Transverse colon (tissue), 4 donors: Measurements from ENCODE around the gene USP6NL. TPM values are rescaled to one million over a fixed set of nuclear protein-coding genes. Genes with fewer than 3 reads are reported as not detected.

ENCODE experiments used
- DNase-seq: peaks from one replicate; pipeline ENCODE4 v3.0.0-alpha.2; 2019
- H3K27ac ChIP-seq, 4 donors: fragments of 200-600 bp; sonication (generic); 2 replicates each; pipeline ENCODE4 v1.5.1; 2016 to 2018; ENCODE audit warnings: inconsistent platforms in 4 of 4
- H3K27me3 ChIP-seq: fragments of 200-600 bp; sonication (generic); 2 replicates; pipeline ENCODE4 v1.5.1; 2017; ENCODE audit warnings: inconsistent platforms
- H3K36me3 ChIP-seq, 4 donors: fragments of 200-600 bp; sonication (generic); 2 replicates each; pipeline ENCODE4 v1.5.1; 2017 to 2019; ENCODE audit warnings: inconsistent platforms in 4 of 4
- H3K4me1 ChIP-seq, 4 donors: fragments of 200-600 bp; sonication (generic); 2 replicates each; pipeline ENCODE4 v1.5.1; 2017 to 2020; ENCODE audit warnings: inconsistent platforms in 4 of 4
- H3K4me3 ChIP-seq, 4 donors: fragments of 200-600 bp; sonication (generic); 1 replicate in 1 of 4; 2 replicates in 3 of 4; pipeline versions ENCODE4 v1.5.1 to v1.6.1; 2017 to 2019; ENCODE audit warnings: inconsistent platforms in 4 of 4
- H3K9me3 ChIP-seq, 2 donors: fragments of 200-600 bp; sonication (generic); 2 replicates each; pipeline ENCODE4 v1.5.1; 2017 to 2019; ENCODE audit warnings: inconsistent platforms in 2 of 2
- CTCF ChIP-seq, 5 experiments: fragments of 200-600 bp in 3 of 5; fragments of 450-650 bp in 2 of 5; sonication (generic) in 3 of 5; IDR thresholded peaks; 1 replicate in 2 of 5; 2 replicates in 3 of 5; pipeline ENCODE4 v1.5.1; 2016 to 2017; ENCODE audit warnings: antibody characterized with exemption in 5 of 5, inconsistent platforms in 3 of 5, mild to moderate bottlenecking in 2 of 5, moderate library complexity in 1 of 5
- EP300 ChIP-seq: sonication (generic); formaldehyde crosslinking; IDR thresholded peaks from one replicate; pipeline ENCODE4 v1.6.1; 2017; ENCODE audit warnings: antibody characterized with exemption, low read depth
- POLR2A ChIP-seq: fragments of 450-650 bp; IDR thresholded peaks from one replicate; pipeline ENCODE4 v1.6.1; 2016; ENCODE audit warnings: antibody characterized with exemption, mild to moderate bottlenecking, moderate library complexity
- POLR2AphosphoS5 ChIP-seq, 3 donors: sonication (generic); formaldehyde crosslinking; IDR thresholded peaks; one replicate each; pipeline ENCODE4 v1.6.1; 2016; ENCODE audit warnings: antibody characterized with exemption in 3 of 3
- WGBS, 2 donors: methylation state at CpG; one replicate each; pipeline ENCODE4 v1.1.5; 2018; ENCODE audit warnings: low coverage in 1 of 2; 5-methylcytosine and 5-hydroxymethylcytosine counted together
- in situ Hi-C, 4 donors: fragments of 200-750 bp; cut with MboI; loops; one replicate each; pipeline versions ENCODE4 v1.15.0 to v1.15.1; 2017; ENCODE audit warnings: low sequenced_read_pairs in 3 of 4, low pct_ligation_motif_present in 1 of 4, low pct_unique_long_range_greater_than_20kb in 1 of 4
- intact Hi-C: fragments of 100-400 bp; cut with DNase I; formaldehyde crosslinking; loops from one replicate; pipeline ENCODE4 v1.15.1; 2023; ENCODE audit warnings: low total_unique reads
- total RNA-seq, 4 donors: library from RNA; depleted of rRNA; stranded (reverse); fragments of >200 nt; gene quantifications; one replicate each; pipeline ENCODE4 v1.1.0, GENCODE V29; 2016

USP6NL gene
- total RNA-seq, 4 donors from 2014 or later: 17.3 to 45.8 (median 26.6) TPM

GRCh38 chr10:11639849-11640764, 28.7 kb upstream of the USP6NL start:
- intact Hi-C loops: no loop called here
- Histone ChIP-seq H3K4me3 (no peak overlapping the region), H3K27me3 (no peaks in the 10 kb centered on the region), H3K4me1 (no peaks in the 10 kb centered on the region), H3K36me3 (no peaks in the 10 kb centered on the region), H3K9me3 (no peaks in the 10 kb centered on the region), H3K27ac (no peak overlapping the region)
- no peak for TF ChIP-seq EP300
- no peak for TF ChIP-seq CTCF (IDR thresholded peaks at IDR 0.05)
- TF ChIP-seq POLR2AphosphoS5 (IDR thresholded peaks at IDR 0.05): no peak
- no peak for TF ChIP-seq POLR2A
- DNase-seq: no peak
- 86 to 100% methylated on average over 2 to 14 of the region's 14 CpGs for WGBS, 2 donors
- in situ Hi-C loops: no loop called here

- intact Hi-C loops (no loop called here), in situ Hi-C loops (no loop called here)
- Histone ChIP-seq H3K27me3 (no peaks in the 10 kb centered on the region), H3K36me3 (no peaks in the 10 kb centered on the region), H3K27ac (no peak overlapping the region), H3K4me1 (no peaks in the 10 kb centered on the region), H3K4me3 (no peak overlapping the region), H3K9me3 (no peaks in the 10 kb centered on the region)
- DNase-seq: no peak
- 89 to 91% methylated on average over 3 of the region's 3 CpGs for WGBS, 2 donors
- TF ChIP-seq CTCF (IDR thresholded peaks at IDR 0.05): no peak
- TF ChIP-seq POLR2A: no peak
- TF ChIP-seq EP300: no peak
- no peak for TF ChIP-seq POLR2AphosphoS5 (IDR thresholded peaks at IDR 0.05)
Observed at GRCh38 chr10:11639362-11639761, 27.9 kb upstream of the USP6NL start.

- Histone ChIP-seq H3K4me1 (no peaks in the 10 kb centered on the region), H3K27ac (no peak overlapping the region), H3K9me3 (no peaks in the 10 kb centered on the region), H3K36me3 (no peaks in the 10 kb centered on the region), H3K27me3 (no peaks in the 10 kb centered on the region), H3K4me3 (no peak overlapping the region)
- intact Hi-C loops (no loop called here), in situ Hi-C loops (no loop called here)
- TF ChIP-seq POLR2AphosphoS5 (IDR thresholded peaks at IDR 0.05) (no peak), EP300 (no peak), CTCF (IDR thresholded peaks at IDR 0.05) (no peak), POLR2A (no peak)
- no peak for DNase-seq
- 80 to 95% methylated on average over 1 to 6 of the region's 6 CpGs for WGBS, 2 donors
Observed at GRCh38 chr10:11638055-11638698, 26.7 kb upstream of the USP6NL start.

- Histone ChIP-seq H3K4me1 (peaks cover 0 to 8% (median 0%) of the 10 kb centered on the region in 4 donors), H3K9me3 (no peaks in the 10 kb centered on the region), H3K27me3 (no peaks in the 10 kb centered on the region), H3K4me3 (no peak overlapping the region), H3K36me3 (no peaks in the 10 kb centered on the region), H3K27ac (no peak overlapping the region)
- intact Hi-C loops (no loop called here), in situ Hi-C loops (no loop called here)
- no peak for DNase-seq
- TF ChIP-seq CTCF (IDR thresholded peaks at IDR 0.05): no peak
- no peak for TF ChIP-seq POLR2AphosphoS5 (IDR thresholded peaks at IDR 0.05)
- no peak for TF ChIP-seq POLR2A
- no peak for TF ChIP-seq EP300
- WGBS, 2 donors: 88 to 89% methylated on average over 4 of the region's 4 CpGs
Observed at GRCh38 chr10:11636697-11637303, 25.4 kb upstream of the USP6NL start.
